ENCODE data around the gene ZNF611.
"Not testable (repeated sequence)": the region's sequence is repeated elsewhere in the genome, so short reads cannot be mapped to it uniquely, and the experiment has no call there.

ZNF611 gene

DNA sequence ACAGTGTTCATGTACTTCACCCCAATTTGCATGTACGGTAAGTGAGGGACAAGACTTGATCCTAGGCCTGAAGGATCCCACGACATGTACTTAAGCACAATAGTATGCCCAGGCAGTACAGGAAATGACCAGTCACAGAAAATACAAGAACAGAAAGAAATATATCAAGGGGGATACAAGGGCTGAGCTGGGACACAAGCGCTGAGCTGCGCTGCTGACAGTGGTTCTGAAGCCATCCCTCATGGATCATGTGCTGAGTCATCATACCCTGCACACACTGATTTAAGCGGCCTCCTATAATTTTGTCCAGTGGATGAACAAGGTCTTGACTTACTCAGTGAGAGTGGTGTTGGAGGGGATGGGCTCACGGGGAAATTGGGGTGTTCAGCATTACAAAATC is 59.6 kb downstream of the ZNF611 start:
- DNase-seq = not testable (repeated sequence)

DNA sequence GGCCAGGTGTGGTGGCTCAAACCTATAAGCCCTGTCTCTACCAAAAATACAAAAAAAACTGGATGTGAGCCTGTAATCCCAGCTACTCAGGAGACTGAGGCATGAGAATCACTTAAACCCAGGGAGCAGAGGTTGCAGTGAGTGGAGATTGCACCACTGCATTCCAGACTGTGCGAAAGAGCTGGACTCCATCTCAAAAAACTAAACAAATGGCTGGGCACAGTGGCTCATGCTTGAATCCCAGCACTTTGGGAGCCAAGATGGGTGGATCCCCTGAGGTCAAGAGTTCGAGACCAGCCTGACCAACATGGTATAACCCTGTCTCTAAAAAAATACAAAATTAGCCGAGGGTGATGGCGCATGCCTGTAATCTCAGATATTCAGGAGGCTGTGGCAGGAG is 61.8 kb downstream of the ZNF611 start:
- no peak for DNase-seq

DNA sequence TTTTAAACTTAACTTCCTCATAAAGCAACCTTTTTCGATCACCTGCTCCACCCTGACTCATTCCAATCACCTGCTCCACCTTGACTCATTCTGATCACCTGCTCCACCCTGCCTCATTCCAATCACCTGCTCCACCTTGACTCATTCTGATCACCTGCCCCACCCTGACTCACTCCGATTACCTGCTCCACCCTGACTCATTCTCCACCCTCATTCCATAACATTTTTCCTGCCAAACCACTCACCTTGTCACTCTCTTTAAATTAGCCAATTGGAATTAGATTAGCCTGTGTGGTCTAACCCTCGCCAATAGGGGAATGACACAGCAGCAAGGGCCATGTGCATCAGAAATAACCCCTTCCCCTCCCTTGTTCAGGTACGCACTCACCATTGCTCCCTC is 64.8 kb downstream of the ZNF611 start:
- no peak for DNase-seq

DNA sequence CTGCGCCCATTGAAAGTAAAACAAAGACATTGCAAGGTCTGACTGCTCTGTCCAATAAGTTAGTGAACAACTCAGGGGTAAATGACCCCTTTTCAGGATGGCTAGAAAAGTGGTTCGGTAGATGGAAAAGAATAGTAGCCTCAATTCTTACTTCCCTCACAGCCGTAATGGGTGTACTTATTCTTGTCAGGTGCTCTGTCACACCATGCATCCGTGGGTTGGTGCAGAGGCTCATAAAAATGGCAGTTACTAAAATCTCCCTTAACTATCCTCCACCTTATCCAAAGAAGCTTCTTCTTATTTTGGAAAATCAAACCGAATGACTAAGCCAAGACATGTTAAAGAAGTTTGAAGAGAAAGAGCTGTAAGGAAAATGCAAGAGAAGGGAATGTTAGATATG is 65.3 kb downstream of the ZNF611 start:
- DNase-seq = no peak

DNA sequence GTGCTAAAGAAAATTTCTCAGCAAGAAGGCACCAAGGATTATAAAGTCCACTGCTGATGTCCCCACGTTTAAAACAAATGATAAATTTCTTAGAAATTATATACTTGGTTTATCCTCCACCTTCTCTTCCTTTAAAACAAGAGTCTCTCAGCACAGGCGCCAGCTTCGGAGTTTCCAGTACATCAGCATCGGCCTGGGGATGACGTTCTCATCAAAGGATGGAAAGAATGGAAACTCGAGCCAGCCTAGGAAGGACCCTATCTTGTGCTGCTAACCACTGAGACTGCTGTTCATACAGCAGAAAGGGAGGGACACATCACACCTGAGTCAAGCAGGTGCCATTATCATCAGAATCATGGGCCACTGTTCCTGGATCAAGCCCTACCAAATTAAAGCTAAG is 66.9 kb downstream of the ZNF611 start:
- DNase-seq = no peak

DNA sequence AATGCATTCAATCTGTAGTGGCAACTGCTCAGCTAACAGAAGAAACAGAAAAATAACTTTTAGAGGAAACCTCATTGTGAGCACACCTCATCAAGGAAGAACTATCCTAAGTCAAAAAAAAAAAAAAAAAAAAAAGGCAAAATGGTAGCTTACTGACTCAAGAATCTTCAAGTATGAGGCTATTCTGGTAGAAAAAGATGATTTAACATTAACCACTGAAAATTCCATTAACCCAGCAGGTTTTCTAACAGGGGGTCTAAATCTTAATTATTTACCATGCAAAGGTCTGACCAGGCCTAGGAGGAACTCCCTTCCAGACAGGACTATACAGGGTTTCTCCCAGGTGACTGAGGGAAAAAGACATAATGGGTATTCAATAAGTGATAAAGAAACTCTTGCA is 68.3 kb downstream of the ZNF611 start:
- DNase-seq = no peak

DNA sequence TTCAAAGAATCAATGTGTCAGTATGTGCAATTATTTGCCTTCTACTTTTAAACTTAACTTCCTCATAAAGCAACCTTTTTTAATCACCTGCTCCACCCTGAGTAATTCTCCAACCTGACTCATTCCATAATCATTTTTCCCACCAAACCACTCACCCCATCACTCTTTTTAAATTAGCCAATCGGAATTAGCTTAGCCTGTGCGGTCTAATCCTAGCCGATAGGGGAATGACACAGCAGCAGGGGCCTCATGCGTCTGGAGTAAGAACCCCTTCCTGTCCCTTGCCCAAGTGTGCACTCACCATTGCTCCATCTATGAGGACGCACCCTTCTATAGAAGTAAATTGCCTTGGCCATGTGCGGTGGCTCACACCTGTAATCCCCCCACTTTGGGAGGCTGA is 69.3 kb downstream of the ZNF611 start:
- DNase-seq = no peak

DNA sequence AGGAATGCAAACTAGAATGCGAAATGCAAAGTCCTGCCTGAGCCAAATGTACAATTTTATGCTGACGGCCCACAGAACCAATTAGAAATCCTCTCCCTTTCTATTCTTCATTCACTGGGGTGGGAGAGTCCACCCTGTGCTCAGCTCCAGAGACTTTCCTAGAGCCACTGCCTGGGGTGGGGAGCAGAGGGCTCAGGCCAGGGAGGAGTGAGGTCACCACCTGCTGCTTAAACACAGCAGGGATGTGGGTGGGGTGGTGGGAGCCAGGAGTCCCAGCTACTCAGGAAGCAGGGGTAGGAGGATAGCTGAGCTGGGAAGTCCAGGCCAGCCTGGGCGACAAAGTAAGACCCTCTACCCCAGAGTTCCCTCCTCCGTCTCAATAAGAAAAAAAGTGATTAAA is 69.8 kb downstream of the ZNF611 start:
- no peak for DNase-seq

DNA sequence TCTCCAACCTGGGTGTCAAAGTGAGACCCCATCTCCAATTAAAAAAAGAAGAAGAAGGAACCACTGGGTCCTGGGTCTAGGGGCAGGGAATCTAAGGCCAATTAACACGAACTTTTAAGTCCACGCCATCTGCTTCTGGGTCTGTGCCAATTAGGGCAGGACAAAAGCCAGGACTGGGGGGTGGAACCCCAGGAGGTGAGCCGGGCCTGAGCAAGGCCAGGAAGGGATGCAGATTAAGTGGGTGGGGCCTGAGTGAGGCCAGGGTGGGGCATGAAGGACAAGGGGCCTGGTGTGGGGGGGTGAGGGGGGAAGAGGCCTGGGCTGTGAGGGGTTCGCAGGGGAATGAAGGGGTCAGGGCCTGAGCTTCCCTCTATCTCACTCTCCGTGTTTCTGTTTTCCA is 70.4 kb downstream of the ZNF611 start:
- no peak for DNase-seq

DNA sequence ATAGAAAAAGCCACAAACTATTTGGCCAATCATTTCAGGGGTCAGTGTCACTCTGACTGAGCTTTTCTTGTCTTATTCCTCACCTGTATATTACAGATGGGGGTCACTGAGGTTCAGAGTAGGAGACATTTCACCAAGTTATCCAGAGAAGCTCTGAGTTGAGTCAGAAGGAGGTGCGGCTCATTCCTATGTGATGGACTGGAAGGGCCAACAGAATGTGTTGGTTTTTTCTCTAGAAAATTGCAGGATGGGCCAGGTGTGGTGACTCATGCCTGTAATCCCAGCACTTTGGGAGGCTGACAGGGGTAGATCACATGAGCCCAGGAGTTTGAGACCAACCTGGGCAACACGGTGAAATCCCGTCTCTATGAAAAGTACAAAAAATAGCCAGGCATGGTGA is 72.2 kb downstream of the ZNF611 start:
- no peak for DNase-seq

DNA sequence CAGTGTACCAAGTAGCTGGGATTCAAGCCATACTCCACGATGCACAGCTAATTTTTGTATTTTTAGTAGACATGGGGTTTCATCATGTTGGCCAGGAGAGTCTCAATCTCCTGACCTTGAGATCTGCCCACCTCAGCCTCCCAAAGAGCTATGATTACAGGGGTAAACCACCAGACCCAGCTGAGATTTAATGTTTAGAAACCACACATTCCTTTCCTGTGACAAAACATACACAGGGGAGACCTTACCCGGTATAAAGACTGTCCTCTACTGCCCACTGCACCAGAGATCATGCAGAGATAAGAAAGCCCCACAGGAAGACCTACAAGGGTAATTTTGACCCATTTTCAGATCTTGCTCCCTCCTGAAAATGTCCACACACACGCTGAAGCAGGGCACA is 73.9 kb downstream of the ZNF611 start:
- no peak for DNase-seq

DNA sequence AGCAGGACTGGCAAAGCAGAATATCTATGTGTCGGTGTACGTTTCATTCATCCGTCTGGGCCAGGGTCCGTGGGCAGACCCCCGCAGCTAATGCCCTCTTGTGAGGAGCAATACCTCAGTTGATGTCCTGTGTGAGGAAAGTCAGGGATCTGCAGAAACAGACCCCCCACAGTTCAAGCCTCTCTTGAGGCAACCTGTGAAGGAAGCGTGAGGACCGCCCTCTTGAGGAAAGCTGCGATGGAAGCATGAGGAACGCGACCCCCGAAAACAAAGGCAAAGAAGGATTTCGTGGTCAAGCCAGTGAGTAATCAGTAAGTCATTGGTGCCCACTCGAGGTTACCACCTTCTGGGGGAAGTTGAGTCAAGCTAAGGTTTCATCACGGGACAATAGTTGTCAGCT is 75.8 kb downstream of the ZNF611 start:
- no peak for DNase-seq

DNA sequence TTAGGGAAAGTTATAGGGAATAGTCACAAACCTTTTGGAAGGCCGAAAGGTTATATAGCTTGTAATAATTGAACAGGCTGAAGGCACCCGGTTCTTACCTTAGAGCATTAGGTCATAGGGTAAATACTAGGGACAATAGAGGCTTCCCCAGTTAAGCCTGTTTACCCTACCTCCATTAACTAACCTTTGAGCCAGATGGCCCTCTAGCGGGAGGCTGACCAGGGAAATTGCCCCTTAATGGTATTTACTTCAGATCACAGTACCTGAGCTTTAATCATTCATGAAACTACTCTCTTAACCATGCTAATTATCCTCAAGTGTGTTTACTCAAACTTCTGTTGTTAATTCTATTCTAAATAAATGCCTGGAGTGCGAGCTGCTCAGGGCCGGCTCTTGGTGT is 76.2 kb downstream of the ZNF611 start:
- DNase-seq = peak; percentile 58

DNA sequence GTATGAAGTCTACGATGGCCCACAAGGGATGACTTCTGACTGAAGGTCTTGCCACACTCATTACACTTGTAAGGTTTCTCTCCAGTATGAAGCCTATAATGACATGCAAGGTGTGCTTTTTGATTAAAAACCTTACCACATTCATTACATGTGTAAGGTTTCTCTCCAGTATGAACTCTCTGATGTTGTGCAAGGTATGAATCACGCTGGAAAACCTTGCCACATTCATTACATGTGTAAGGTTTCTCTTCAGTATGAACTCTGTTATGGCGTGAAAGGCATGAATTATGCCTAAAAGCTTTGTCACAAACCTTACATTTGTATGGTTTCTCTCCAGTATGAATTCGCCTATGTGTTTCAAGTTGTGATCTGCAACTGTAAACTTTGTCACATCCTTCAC is 81.7 kb downstream of the ZNF611 start:
- no peak for DNase-seq

Measured in NCI-H2029 (cell line).